Sigmoid colon (tissue), 4 donors: Measurements from ENCODE around the gene AP4M1.

Experiments
- CTCF ChIP-seq, 4 experiments: fragments of 450-650 bp in 3 of 4; fragments of 200-600 bp in 1 of 4; IDR thresholded peaks; one replicate each; pipeline ENCODE4 v1.5.1; 2016 to 2019; ENCODE audit warnings: antibody characterized with exemption in 4 of 4, mild to moderate bottlenecking in 3 of 4, moderate library complexity in 2 of 4
- POLR2AphosphoS5 ChIP-seq, 4 donors: sonication (generic); formaldehyde crosslinking; IDR thresholded peaks; one replicate each; pipeline ENCODE4 v1.6.1; 2017; ENCODE audit warnings: antibody characterized with exemption in 4 of 4

- TF ChIP-seq CTCF (IDR thresholded peaks at IDR 0.05): no peak
- TF ChIP-seq POLR2AphosphoS5 (IDR thresholded peaks at IDR 0.05): no peak
Measured at GRCh38 chr7:100095704-100096103, 5.7 kb upstream of the AP4M1 start.
